Measurements from ENCODE around the gene FRMD1. TPM values are rescaled to one million over a fixed set of nuclear protein-coding genes. Genes with fewer than 3 reads are reported as not detected.

Gene FRMD1
- total RNA-seq, 2 donors from 2014 or later = not detected

GRCh38 chr6:168045141-168045691 is 33.8 kb downstream of the FRMD1 start:
- no peaks in the 10 kb centered on the region for H3K27me3 ChIP-seq
- TF ChIP-seq POLR2A (IDR thresholded peaks at IDR 0.05) = no peak
- TF ChIP-seq, protein P1, sequence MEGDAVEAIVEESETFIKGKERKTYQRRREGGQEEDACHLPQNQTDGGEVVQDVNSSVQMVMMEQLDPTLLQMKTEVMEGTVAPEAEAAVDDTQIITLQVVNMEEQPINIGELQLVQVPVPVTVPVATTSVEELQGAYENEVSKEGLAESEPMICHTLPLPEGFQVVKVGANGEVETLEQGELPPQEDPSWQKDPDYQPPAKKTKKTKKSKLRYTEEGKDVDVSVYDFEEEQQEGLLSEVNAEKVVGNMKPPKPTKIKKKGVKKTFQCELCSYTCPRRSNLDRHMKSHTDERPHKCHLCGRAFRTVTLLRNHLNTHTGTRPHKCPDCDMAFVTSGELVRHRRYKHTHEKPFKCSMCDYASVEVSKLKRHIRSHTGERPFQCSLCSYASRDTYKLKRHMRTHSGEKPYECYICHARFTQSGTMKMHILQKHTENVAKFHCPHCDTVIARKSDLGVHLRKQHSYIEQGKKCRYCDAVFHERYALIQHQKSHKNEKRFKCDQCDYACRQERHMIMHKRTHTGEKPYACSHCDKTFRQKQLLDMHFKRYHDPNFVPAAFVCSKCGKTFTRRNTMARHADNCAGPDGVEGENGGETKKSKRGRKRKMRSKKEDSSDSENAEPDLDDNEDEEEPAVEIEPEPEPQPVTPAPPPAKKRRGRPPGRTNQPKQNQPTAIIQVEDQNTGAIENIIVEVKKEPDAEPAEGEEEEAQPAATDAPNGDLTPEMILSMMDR (IDR thresholded peaks at IDR 0.05) = no peak
- no peak overlapping the region for H3K4me3 ChIP-seq
- 94 to 95% methylated on average over 9 to 19 of the region's 19 CpGs for WGBS, 2 donors
- H3K27ac ChIP-seq = no peak overlapping the region
- intact Hi-C loops (cut with DNase I) = no loop called here
- peaks cover 0 to 8% (median 0%) of the 10 kb centered on the region in 3 donors for H3K9me3 ChIP-seq
- DNase-seq (no peak), ATAC-seq (no peak)
- H3K4me1 ChIP-seq = peaks cover 8% of the 10 kb centered on the region
- H3K36me3 ChIP-seq (replicated peaks in 1 of 2; ENCODE audit: insufficient read depth in 1 of 2, low read depth in 2 of 2) = no peaks in the 10 kb centered on the region

DNA sequence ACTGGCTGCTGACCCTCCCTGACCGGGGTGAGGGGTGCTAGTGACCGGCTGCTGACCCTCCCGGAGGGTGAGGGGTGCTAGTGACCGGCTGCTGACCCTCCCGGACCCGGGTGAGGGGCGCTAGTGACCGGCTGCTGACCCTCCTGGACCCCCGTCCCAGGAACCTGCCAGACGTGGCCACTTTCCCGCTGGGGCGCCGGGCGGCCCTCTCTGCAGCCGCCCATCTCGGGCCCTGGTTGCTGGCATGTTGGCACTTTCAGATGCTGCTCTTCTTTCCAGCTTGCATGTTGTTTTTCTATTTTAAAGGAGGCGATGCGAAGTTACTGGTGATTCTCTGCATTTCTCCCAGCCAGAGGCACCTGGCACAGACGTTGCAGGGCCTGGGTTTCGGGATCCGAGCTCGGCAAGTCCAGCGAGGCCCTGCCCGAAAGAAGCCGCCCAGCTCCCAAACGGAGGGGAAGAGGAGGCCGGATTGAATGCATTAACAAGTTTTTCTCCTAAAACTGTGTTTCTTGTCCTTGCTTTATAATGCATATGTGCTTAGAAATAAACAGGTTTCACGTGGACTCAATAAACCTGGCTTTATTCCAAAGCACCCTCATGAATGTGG is 34.4 kb downstream of the FRMD1 start:
- no peak for DNase-seq
- Histone ChIP-seq H3K27ac (no peak overlapping the region), H3K36me3 (replicated peaks in 1 of 2; ENCODE audit: insufficient read depth in 1 of 2, low read depth in 2 of 2) (no peaks in the 10 kb centered on the region), H3K4me1 (peaks cover 8% of the 10 kb centered on the region), H3K27me3 (no peaks in the 10 kb centered on the region), H3K9me3 (peaks cover 0 to 13% (median 0%) of the 10 kb centered on the region in 3 donors), H3K4me3 (no peak overlapping the region)
- no peak for TF ChIP-seq POLR2A (IDR thresholded peaks at IDR 0.05)
- TF ChIP-seq, protein P1 (IDR thresholded peaks at IDR 0.05) = no peak
- ATAC-seq = no peak
- 90 to 92% methylated on average over 21 to 26 of the region's 28 CpGs for WGBS, 2 donors
- intact Hi-C loops (cut with DNase I) = no loop called here

GRCh38 chr6:168043848-168044415 is 35.1 kb downstream of the FRMD1 start:
- H3K36me3 ChIP-seq (replicated peaks in 1 of 2; ENCODE audit: insufficient read depth in 1 of 2, low read depth in 2 of 2) = no peaks in the 10 kb centered on the region
- H3K4me1 ChIP-seq = peaks cover 8% of the 10 kb centered on the region
- WGBS, 2 donors = 91 to 100% methylated on average over 4 to 19 of the region's 21 CpGs
- no peak for DNase-seq
- H3K27ac ChIP-seq = no peak overlapping the region
- no peak for ATAC-seq
- H3K27me3 ChIP-seq = no peaks in the 10 kb centered on the region
- no peak overlapping the region for H3K4me3 ChIP-seq
- intact Hi-C loops (cut with DNase I) = no loop called here
- H3K9me3 ChIP-seq = peaks cover 0 to 19% (median 3%) of the 10 kb centered on the region in 3 donors
- TF ChIP-seq POLR2A (IDR thresholded peaks at IDR 0.05) = no peak
- TF ChIP-seq, protein P1 (IDR thresholded peaks at IDR 0.05) = no peak

GRCh38 chr6:168043193-168043847 is 35.7 kb downstream of the FRMD1 start:
- TF ChIP-seq, protein P1 (IDR thresholded peaks at IDR 0.05) = no peak
- no peak for TF ChIP-seq POLR2A (IDR thresholded peaks at IDR 0.05)
- no peaks in the 10 kb centered on the region for H3K36me3 ChIP-seq (replicated peaks in 1 of 2; ENCODE audit: insufficient read depth in 1 of 2, low read depth in 2 of 2)
- no peaks in the 10 kb centered on the region for H3K27me3 ChIP-seq
- DNase-seq (peak in 1 of 4 donors; percentile 4), ATAC-seq (no peak)
- H3K9me3 ChIP-seq = peaks cover 0 to 19% (median 3%) of the 10 kb centered on the region in 3 donors
- peaks cover 8% of the 10 kb centered on the region for H3K4me1 ChIP-seq
- 84 to 91% methylated on average over 5 to 17 of the region's 17 CpGs for WGBS, 2 donors
- H3K27ac ChIP-seq = no peak overlapping the region
- intact Hi-C loops (cut with DNase I) = no loop called here
- H3K4me3 ChIP-seq = no peak overlapping the region
